Naive thymus-derived CD4-positive, alpha-beta T cell (primary cell): Measurements from ENCODE around the gene MAB21L1. TPM values are rescaled to one million over a fixed set of nuclear protein-coding genes. Genes with fewer than 3 reads are reported as not detected.
A peak's percentile ranks its signal among the peaks of the same experiment; 100 is the strongest.

Experiments
- ATAC-seq: fragments of 150-1000 bp; cut with Tn5 transposase; 2 replicates; pipeline ENCODE4 v1.10.0; 2021; ENCODE audit warnings: mild to moderate bottlenecking, moderate library complexity
- CTCF ChIA-PET: fragments of 350-600 bp; sonication (Branson Sonifier 250); formaldehyde crosslinking; loops from one replicate; lab custom pipeline; 2021; ENCODE audit warnings: antibody characterized with exemption; lab: Charles Lee
- POLR2A ChIA-PET: fragments of 350-600 bp; sonication (Branson Sonifier 250); formaldehyde crosslinking; loops from one replicate; lab custom pipeline; 2021; ENCODE audit warnings: antibody characterized with exemption, inconsistent platforms; lab: Charles Lee
- DNase-seq, 9 donors: peaks; one replicate each; pipeline versions ENCODE4 v3.0.0 to v3.0.0-alpha.2; 2020 to 2022; ENCODE audit warnings: mixed read lengths in 1 of 9
- H3K27ac ChIP-seq: one replicate; pipeline ENCODE4 v1.7.0; 2013; ENCODE audit warnings: mild to moderate bottlenecking, low read depth, low read length, moderate library complexity
- H3K27me3 ChIP-seq, 2 donors: one replicate each; pipeline ENCODE4 v1.7.0; 2013; ENCODE audit warnings: low read length in 2 of 2, mild to moderate bottlenecking in 2 of 2, moderate library complexity in 2 of 2; ENCODE audit not compliant: control insufficient read depth in 2 of 2, insufficient read depth in 2 of 2
- H3K36me3 ChIP-seq, 3 experiments: 1 replicate in 2 of 3; 2 replicates in 1 of 3; pipeline ENCODE4 v1.7.0; 2013; ENCODE audit warnings: low read length in 3 of 3, mild to moderate bottlenecking in 3 of 3, moderate library complexity in 1 of 3; ENCODE audit not compliant: insufficient read depth in 3 of 3, control insufficient read depth in 2 of 3
- H3K4me1 ChIP-seq, 2 donors: one replicate each; pipeline ENCODE4 v1.7.0; 2013; ENCODE audit warnings: low read length in 2 of 2, mild to moderate bottlenecking in 2 of 2, moderate library complexity in 1 of 2; ENCODE audit not compliant: control insufficient read depth in 2 of 2, insufficient read depth in 2 of 2
- H3K4me3 ChIP-seq: 2 replicates; pipeline ENCODE4 v1.7.0; 2013; ENCODE audit warnings: mild to moderate bottlenecking, low read length
- H3K9me3 ChIP-seq, 3 experiments: 1 replicate in 2 of 3; 2 replicates in 1 of 3; pipeline ENCODE4 v1.7.0; 2013; ENCODE audit warnings: low read length in 3 of 3; ENCODE audit not compliant: control insufficient read depth in 2 of 3
- H3K27ac Mint-ChIP-seq, 9 donors: one replicate each; pipeline ENCODE4 v1.8.0; 2020 to 2022; ENCODE audit warnings: mixed read lengths in 9 of 9, mild to moderate bottlenecking in 8 of 9, moderate library complexity in 5 of 9, inconsistent platforms in 2 of 9
- H3K27me3 Mint-ChIP-seq, 5 donors: one replicate each; pipeline ENCODE4 v1.8.0; 2021 to 2022; ENCODE audit warnings: mixed read lengths in 5 of 5, mild to moderate bottlenecking in 1 of 5
- H3K36me3 Mint-ChIP-seq, 5 donors: one replicate each; pipeline ENCODE4 v1.8.0; 2020 to 2022; ENCODE audit warnings: mixed read lengths in 5 of 5, mild to moderate bottlenecking in 3 of 5, inconsistent platforms in 1 of 5
- H3K4me1 Mint-ChIP-seq, 7 donors: one replicate each; pipeline ENCODE4 v1.8.0; 2020 to 2022; ENCODE audit warnings: mixed read lengths in 7 of 7, mild to moderate bottlenecking in 3 of 7, inconsistent platforms in 1 of 7
- H3K4me3 Mint-ChIP-seq, 10 donors: one replicate each; pipeline ENCODE4 v1.8.0; 2020 to 2022; ENCODE audit warnings: mild to moderate bottlenecking in 10 of 10, mixed read lengths in 10 of 10, moderate library complexity in 6 of 10, inconsistent platforms in 2 of 10
- H3K9me3 Mint-ChIP-seq, 11 donors: one replicate each; pipeline ENCODE4 v1.8.0; 2020 to 2022; ENCODE audit warnings: mixed read lengths in 11 of 11, mild to moderate bottlenecking in 4 of 11, inconsistent platforms in 1 of 11, moderate library complexity in 1 of 11
- intact Hi-C, 2 donors: fragments of 100-400 bp; cut with micrococcal nuclease; formaldehyde crosslinking; loops; one replicate each; pipeline ENCODE4 v1.15.1; 2023
- polyA plus RNA-seq, 2 donors: library from polyadenylated mRNA; unstranded; fragments of 300-500 nt; fragmentation: Illumina TruSeq; gene quantifications; one replicate each; pipeline ENCODE4 v1.2.3, GENCODE V29; 2021
- total RNA-seq, 6 experiments: library from RNA in 5 of 6; stranded (reverse) in 5 of 6; gene quantifications; 1 replicate in 5 of 6; 2 replicates in 1 of 6; pipeline ENCODE4 v1.2.3 and lab custom pipeline; 2021 to 2026

MAB21L1 gene
- total and polyA plus RNA-seq, 7 experiments from 2014 or later: not detected

- no peak for DNase-seq
- Histone ChIP-seq H3K4me3 (no peak overlapping the region), H3K27me3 (peaks cover 0 to 22% of the 10 kb centered on the region in 2 donors), H3K9me3 (no peaks in the 10 kb centered on the region), H3K4me1 (peaks cover 0 to 7% of the 10 kb centered on the region in 2 donors), H3K27ac (no peak overlapping the region), H3K36me3 (no peaks in the 10 kb centered on the region)
- no peak for ATAC-seq
- intact Hi-C loops: no loop called here
- no peak overlapping the region for H3K4me3 Mint-ChIP-seq
- peaks cover 0 to 11% (median 3%) of the 10 kb centered on the region in 5 donors for H3K36me3 Mint-ChIP-seq
- peaks cover 15 to 35% (median 21%) of the 10 kb centered on the region in 7 donors for H3K4me1 Mint-ChIP-seq
- H3K27me3 Mint-ChIP-seq: peaks cover 45 to 60% (median 53%) of the 10 kb centered on the region in 5 donors
- CTCF ChIA-PET: no interaction called here
- H3K27ac Mint-ChIP-seq: no peak overlapping the region
- peaks cover 0 to 21% (median 4%) of the 10 kb centered on the region in 11 donors for H3K9me3 Mint-ChIP-seq
- POLR2A ChIA-PET: no interaction called here
Measured at GRCh38 chr13:35480346-35480745, 3.9 kb upstream of the MAB21L1 start.

- POLR2A ChIA-PET: no interaction called here
Measured at GRCh38 chr13:35479706-35480105, 3.2 kb upstream of the MAB21L1 start.

GRCh38 chr13:35479038-35479492 is 2.6 kb upstream of the MAB21L1 start:
- Histone ChIP-seq H3K9me3 (no peaks in the 10 kb centered on the region), H3K4me1 (peaks cover 0 to 13% of the 10 kb centered on the region in 2 donors), H3K27me3 (peaks cover 0 to 31% of the 10 kb centered on the region in 2 donors), H3K36me3 (no peaks in the 10 kb centered on the region), H3K27ac (no peak overlapping the region), H3K4me3 (no peak overlapping the region)
- H3K4me3 Mint-ChIP-seq: peak overlapping the region in 1 of 10 donors; percentile 19
- H3K36me3 Mint-ChIP-seq: peaks cover 0 to 11% (median 3%) of the 10 kb centered on the region in 5 donors
- H3K4me1 Mint-ChIP-seq: peaks cover 18 to 45% (median 27%) of the 10 kb centered on the region in 7 donors
- ChIA-PET CTCF (interaction anchor here (1.0 kb wide), 1 partner anchor 11 kb away, joined by 3 read pairs; no protein-coding TSS in a partner anchor), POLR2A (no interaction called here)
- no peak for DNase-seq
- H3K9me3 Mint-ChIP-seq: peaks cover 1 to 30% (median 6%) of the 10 kb centered on the region in 11 donors
- no peak for ATAC-seq
- no peak overlapping the region for H3K27ac Mint-ChIP-seq
- intact Hi-C loops: no loop called here
- peaks cover 57 to 72% (median 62%) of the 10 kb centered on the region in 5 donors for H3K27me3 Mint-ChIP-seq

More at GRCh38 chr13:35479706-35480105, 3.2 kb upstream of the MAB21L1 start:
- ATAC-seq (no peak), DNase-seq (no peak)
- CTCF ChIA-PET: no interaction called here
- peaks cover 51 to 67% (median 58%) of the 10 kb centered on the region in 5 donors for H3K27me3 Mint-ChIP-seq
- H3K27me3 ChIP-seq: peaks cover 0 to 28% of the 10 kb centered on the region in 2 donors
- intact Hi-C loops: no loop called here
- H3K9me3 Mint-ChIP-seq: peaks cover 0 to 25% (median 4%) of the 10 kb centered on the region in 11 donors
- H3K27ac Mint-ChIP-seq: no peak overlapping the region
- H3K27ac ChIP-seq: no peak overlapping the region
- H3K4me1 Mint-ChIP-seq: peaks cover 18 to 42% (median 24%) of the 10 kb centered on the region in 7 donors
- no peaks in the 10 kb centered on the region for H3K9me3 ChIP-seq
- H3K4me3 Mint-ChIP-seq: no peak overlapping the region
- H3K4me1 ChIP-seq: peaks cover 0 to 13% of the 10 kb centered on the region in 2 donors
- no peaks in the 10 kb centered on the region for H3K36me3 ChIP-seq
- H3K4me3 ChIP-seq: no peak overlapping the region
- H3K36me3 Mint-ChIP-seq: peaks cover 0 to 11% (median 3%) of the 10 kb centered on the region in 5 donors

- POLR2A ChIA-PET: no interaction called here
- peaks cover 1 to 35% (median 6%) of the 10 kb centered on the region in 11 donors for H3K9me3 Mint-ChIP-seq
- H3K27me3 Mint-ChIP-seq: peaks cover 57 to 73% (median 67%) of the 10 kb centered on the region in 5 donors
- peak overlapping the region in 1 of 9 donors; percentile 18 for H3K27ac Mint-ChIP-seq
- H3K4me1 Mint-ChIP-seq: peaks cover 18 to 45% (median 27%) of the 10 kb centered on the region in 7 donors
- peak; percentile 26 for ATAC-seq
- DNase-seq: no peak
- H3K4me3 ChIP-seq: no peak overlapping the region
- H3K27me3 ChIP-seq: peaks cover 0 to 31% of the 10 kb centered on the region in 2 donors
- H3K27ac ChIP-seq: no peak overlapping the region
- H3K4me1 ChIP-seq: peaks cover 0 to 13% of the 10 kb centered on the region in 2 donors
- CTCF ChIA-PET: interaction anchor here (1.0 kb wide), 1 partner anchor 12 kb away, joined by 3 read pairs; no protein-coding TSS in a partner anchor
- no peaks in the 10 kb centered on the region for H3K36me3 ChIP-seq
- H3K9me3 ChIP-seq: no peaks in the 10 kb centered on the region
- peaks cover 0 to 11% (median 3%) of the 10 kb centered on the region in 5 donors for H3K36me3 Mint-ChIP-seq
- intact Hi-C loops: no loop called here
- peak overlapping the region in 2 of 10 donors; percentile 8 to 19 for H3K4me3 Mint-ChIP-seq
Measured at GRCh38 chr13:35478271-35479037, 2.0 kb upstream of the MAB21L1 start.

GRCh38 chr13:35477386-35477946 is 977 bp upstream of the MAB21L1 start:
- CTCF ChIA-PET: no interaction called here
- DNase-seq: no peak
- H3K27ac Mint-ChIP-seq: no peak overlapping the region

GRCh38 chr13:35475212-35475959 is 1.1 kb downstream of the MAB21L1 start:
- no peak for ATAC-seq
- intact Hi-C loops: no loop called here
- H3K27ac ChIP-seq: no peak overlapping the region

More at GRCh38 chr13:35477386-35477946, 977 bp upstream of the MAB21L1 start:
- Mint-ChIP-seq H3K36me3 (peaks cover 0 to 11% (median 3%) of the 10 kb centered on the region in 5 donors), H3K4me3 (peak overlapping the region in 1 of 10 donors; percentile 71), H3K4me1 (peaks cover 18 to 46% (median 27%) of the 10 kb centered on the region in 7 donors), H3K27me3 (peaks cover 60 to 82% (median 74%) of the 10 kb centered on the region in 5 donors), H3K9me3 (peaks cover 1 to 42% (median 6%) of the 10 kb centered on the region in 11 donors)
- H3K9me3 ChIP-seq: no peaks in the 10 kb centered on the region
- ATAC-seq: no peak
- H3K4me3 ChIP-seq: no peak overlapping the region
- no peaks in the 10 kb centered on the region for H3K36me3 ChIP-seq
- intact Hi-C loops: no loop called here
- H3K27me3 ChIP-seq: peaks cover 0 to 31% of the 10 kb centered on the region in 2 donors
- H3K4me1 ChIP-seq: peaks cover 0 to 13% of the 10 kb centered on the region in 2 donors
- H3K27ac ChIP-seq: no peak overlapping the region
- POLR2A ChIA-PET: no interaction called here

More at GRCh38 chr13:35475212-35475959, 1.1 kb downstream of the MAB21L1 start:
- ChIA-PET POLR2A (no interaction called here), CTCF (no interaction called here)
- peaks cover 0 to 44% of the 10 kb centered on the region in 2 donors for H3K27me3 ChIP-seq
- Mint-ChIP-seq H3K9me3 (peaks cover 3 to 63% (median 13%) of the 10 kb centered on the region in 11 donors), H3K27ac (peak overlapping the region in 2 of 9 donors; percentile 41 to 52), H3K36me3 (peaks cover 0 to 12% (median 6%) of the 10 kb centered on the region in 5 donors), H3K4me1 (peaks cover 18 to 56% (median 42%) of the 10 kb centered on the region in 7 donors), H3K27me3 (peaks cover 74 to 92% (median 86%) of the 10 kb centered on the region in 5 donors), H3K4me3 (peak overlapping the region; percentile 71 to 85 (median 81))
- peak overlapping the region; percentile 28 for H3K4me3 ChIP-seq
- peaks cover 0 to 18% (median 10%) of the 10 kb centered on the region in 3 experiments for H3K9me3 ChIP-seq
- peaks cover 0 to 13% of the 10 kb centered on the region in 2 donors for H3K4me1 ChIP-seq
- peak in 1 of 9 donors; percentile 27 for DNase-seq
- no peaks in the 10 kb centered on the region for H3K36me3 ChIP-seq
